HG03064 (cell line): Measurements from ENCODE around the gene ELFN2.
"Not testable (repeated sequence)": the region's sequence is repeated elsewhere in the genome, so short reads cannot be mapped to it uniquely, and the experiment has no call there.

Experiments used
- ATAC-seq: cut with Tn5 transposase; IDR thresholded peaks from one replicate; pipeline ENCODE4 v1.9.1; 2021; ENCODE audit warnings: low read depth; ENCODE audit not compliant: unreplicated experiment

ELFN2 gene

DNA sequence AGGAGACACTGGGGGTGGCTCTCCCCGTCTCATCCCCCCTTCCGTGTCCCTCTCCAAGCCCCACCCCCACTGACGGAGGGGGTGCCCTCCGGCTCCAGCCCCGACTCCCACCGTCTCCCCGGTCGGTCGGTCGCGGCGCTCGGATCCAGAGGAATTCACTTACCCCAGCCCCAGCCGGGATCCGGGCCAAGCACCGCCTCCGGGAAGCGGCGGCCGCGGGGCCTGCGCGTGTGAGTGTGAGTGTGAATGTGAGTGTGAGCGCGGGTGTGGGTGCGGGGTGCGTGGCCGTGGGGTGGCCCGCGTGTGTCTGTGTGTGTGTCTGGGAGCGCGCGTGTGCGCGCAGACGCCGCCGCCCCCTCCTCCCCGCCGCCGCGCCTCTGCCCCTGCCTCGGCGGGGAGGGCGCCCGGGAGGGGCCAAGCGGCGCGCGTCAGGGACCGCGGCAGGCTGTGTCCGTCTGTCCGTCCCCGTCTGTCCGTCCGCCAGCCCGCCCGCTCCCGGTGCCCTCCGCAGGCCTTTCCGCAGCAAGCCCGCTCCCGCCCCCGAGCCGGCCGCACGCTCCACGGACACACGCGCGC is at the start of gene ELFN2:
TSS of gene ELFN2 (minus strand) at position 345 of the 576 bp plus-strand sequence. CDS start 51,945 bp downstream, outside the sequence.
- no peak for ATAC-seq

- ATAC-seq: no peak
Observed at GRCh38 chr22:37476389-37477329, 49.4 kb upstream of the ELFN2 start.

- no peak for ATAC-seq
Observed at GRCh38 chr22:37474447-37475090, 47.3 kb upstream of the ELFN2 start.

DNA sequence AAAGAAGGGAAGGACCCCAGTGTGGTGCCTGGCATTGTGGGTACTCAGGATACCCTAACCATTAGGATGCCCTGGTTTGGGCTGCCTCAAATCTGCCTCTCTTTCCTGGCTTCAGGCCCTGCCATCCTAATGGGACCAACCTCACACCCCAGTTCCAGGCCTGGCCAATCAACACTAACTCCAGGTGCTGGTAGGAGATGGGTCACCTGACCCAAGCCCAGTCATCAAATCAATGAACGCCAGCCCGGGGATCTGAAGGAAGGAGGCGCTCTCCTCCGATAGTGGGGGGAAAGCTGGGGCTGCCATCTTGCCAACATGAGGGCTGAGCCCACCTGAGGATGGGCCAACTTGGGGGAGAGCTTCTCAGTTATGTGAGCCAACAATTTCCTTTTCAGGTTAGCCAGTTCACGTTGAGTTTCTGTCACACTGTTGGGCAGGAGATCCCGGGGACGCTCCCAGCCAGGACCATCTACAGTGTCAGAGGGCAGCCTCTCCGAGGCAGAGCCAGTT is 46.2 kb upstream of the ELFN2 start:
- ATAC-seq: no peak

DNA sequence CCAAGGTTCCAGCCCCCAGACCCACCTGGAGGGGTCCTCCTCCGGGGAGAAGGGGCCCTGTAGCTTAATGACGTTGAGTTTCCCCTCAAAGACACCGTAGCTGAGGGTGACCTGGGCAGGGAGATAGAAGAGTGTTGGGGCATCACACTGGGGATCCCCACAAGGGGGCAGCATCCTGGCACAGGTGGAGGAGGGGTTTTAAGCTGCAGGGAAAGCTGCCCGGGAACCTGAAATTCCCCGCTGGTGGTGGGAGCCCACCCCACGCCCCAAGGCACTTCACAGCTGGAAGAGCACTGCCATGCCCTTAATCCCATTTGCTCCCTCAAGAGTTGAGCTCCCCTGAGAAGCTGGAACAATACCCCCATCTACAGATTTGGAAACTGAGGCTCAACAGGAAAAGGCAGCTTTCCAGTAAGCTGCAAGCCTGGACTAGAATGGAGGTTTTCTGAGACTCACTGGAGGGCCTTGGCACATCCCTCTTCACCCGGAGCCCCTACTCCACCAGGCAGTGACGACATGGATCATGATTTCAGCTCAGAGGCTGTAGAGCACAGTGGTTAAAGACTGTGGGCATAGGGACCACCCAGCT is 45.2 kb upstream of the ELFN2 start:
- no peak for ATAC-seq

- ATAC-seq: no peak
Observed at GRCh38 chr22:37471727-37472417, 44.6 kb upstream of the ELFN2 start.

DNA sequence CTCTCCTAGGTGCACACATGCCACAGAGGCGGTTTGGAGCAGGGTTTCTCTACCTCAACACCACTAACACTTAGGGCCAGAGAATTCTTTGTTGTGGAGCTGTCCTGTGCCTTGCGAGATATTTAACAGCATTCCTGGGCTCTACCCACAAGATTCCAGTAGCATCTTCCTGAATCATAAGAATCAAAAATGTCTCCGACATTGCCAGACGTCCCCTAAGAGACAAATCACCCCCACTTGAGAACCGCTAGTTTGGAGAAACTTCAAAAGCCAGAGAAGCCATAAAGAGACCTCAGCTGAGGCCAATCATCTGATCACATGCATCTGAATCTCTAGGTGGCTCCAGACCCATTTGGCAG is 42.8 kb upstream of the ELFN2 start:
- no peak for ATAC-seq

- no peak for ATAC-seq
Observed at GRCh38 chr22:37469416-37470086, 42.3 kb upstream of the ELFN2 start.

- not testable (repeated sequence) for ATAC-seq
Observed at GRCh38 chr22:37468201-37468695, 41.0 kb upstream of the ELFN2 start.

DNA sequence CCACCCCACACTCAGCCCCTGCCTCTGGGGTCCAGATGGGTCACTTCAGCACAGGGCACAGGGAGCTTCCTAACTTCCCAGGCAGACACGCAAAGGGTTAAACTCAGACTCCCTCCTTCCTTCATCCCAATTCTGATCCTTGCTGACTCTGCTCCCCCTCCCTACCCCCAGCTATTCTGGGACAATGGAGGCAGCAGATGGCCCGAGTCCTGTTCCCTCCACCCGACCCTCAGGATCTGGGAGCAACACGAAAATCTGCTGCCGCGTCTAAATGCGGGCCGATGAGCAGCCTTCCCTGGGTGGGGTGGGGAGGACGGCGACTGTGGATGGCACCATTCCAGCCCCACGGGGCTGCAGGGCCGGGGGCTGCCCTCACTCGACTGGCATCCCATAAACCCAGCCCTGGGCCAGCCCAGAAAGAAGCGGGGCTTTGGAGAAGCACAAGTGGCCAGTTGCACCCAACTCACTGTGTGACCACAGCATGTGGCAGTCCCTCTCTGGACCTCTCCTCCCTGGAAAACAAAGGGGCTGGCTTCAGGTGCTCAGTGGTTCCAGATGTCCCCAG is 40.2 kb upstream of the ELFN2 start:
- no peak for ATAC-seq

DNA sequence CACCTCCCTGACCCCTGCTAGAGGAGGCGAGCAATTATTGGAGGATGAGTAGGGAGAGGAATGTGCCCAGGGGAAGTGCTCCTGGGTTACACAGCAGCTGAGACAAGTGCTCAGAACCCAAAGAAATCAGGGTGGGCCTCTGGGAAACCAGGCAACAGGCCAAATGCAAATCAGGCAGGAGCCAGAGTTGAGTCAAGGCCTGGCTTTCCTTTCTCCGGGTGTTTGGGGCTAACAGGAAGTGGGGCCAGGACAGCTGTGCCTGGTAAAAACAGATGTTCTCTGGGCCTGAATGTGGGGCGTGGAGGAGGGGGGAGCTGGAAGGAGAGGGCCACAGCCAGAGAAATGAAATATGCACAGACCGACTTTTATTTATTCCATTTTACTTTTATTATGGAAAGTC is 36.9 kb upstream of the ELFN2 start:
- no peak for ATAC-seq

GRCh38 chr22:37462983-37463382 is 35.7 kb upstream of the ELFN2 start:
- ATAC-seq: no peak

DNA sequence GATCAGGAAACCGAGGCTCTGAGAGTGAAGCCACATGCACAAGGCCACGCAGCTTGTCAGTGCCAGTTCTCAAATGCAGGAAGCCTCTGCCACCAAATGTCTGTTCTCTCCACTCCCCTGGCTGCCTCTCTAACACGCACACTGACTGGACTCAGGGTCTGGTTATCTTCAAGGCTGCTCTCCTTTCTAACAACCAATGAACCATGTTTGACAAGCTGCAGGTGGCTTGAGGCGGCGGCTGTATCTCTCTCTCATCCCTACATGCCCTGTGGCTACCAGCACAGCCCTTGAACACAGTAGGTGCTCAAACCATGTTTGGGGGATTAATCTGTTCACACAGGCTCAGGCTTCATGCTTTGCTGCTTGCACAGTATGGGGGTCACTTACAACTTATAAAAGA is 35.2 kb upstream of the ELFN2 start:
- ATAC-seq: no peak

DNA sequence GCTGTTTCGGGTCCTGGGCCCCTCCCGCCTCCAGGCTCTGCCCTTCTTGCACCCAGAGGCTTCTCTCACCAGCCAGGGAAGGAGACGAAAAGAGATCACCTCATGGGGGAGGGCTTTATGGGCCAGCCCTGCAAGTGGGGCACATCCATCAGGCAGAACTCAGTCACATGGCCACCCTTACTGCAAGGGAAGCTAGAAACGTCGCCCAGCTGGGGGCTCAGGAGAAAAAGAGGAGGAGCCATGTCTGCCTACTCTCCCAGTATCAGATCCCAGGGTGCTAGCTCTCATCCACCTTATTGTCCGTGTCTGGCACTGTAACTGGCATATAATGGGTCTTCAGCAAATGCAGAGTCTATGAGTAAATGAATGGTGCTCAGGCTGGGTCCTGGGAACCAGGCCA is 34.7 kb upstream of the ELFN2 start:
- ATAC-seq: no peak

DNA sequence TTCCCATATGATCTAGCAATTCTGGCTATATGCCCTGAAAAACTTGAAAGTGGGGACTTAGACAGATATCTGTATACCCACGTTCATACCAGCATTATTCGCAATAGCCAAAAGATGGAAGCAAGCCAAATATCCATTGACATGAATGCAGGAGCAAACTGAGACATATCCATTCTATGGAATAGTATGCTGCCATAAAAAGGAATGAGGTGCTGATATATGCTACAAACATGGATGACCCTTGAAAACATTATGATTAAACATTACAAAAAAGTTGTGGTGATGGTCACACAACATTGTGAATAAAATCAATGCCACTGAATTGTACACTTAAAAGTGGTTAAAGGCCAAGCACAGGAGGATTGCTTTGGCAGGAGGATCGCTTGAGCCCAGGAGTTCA is 33.4 kb upstream of the ELFN2 start:
- no peak for ATAC-seq

DNA sequence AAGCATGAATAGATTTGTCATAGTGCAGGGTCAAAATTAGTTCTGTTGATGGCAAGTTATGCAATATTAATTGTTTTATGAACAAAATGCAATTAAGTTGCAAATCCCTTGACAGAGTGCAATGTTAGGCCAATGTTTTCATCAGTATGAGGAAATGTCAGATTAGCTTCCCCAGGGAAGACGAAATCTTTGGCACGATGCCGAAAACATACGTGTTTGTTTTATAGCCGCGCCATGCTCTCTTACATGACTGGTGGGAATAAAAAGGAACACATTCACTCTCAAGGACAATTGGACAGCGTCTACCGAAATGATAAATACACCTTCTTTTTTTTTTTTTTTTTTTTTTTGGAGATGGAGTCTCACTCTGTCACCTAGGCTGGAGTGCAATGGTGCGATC is 31.9 kb upstream of the ELFN2 start:
- ATAC-seq: no peak

DNA sequence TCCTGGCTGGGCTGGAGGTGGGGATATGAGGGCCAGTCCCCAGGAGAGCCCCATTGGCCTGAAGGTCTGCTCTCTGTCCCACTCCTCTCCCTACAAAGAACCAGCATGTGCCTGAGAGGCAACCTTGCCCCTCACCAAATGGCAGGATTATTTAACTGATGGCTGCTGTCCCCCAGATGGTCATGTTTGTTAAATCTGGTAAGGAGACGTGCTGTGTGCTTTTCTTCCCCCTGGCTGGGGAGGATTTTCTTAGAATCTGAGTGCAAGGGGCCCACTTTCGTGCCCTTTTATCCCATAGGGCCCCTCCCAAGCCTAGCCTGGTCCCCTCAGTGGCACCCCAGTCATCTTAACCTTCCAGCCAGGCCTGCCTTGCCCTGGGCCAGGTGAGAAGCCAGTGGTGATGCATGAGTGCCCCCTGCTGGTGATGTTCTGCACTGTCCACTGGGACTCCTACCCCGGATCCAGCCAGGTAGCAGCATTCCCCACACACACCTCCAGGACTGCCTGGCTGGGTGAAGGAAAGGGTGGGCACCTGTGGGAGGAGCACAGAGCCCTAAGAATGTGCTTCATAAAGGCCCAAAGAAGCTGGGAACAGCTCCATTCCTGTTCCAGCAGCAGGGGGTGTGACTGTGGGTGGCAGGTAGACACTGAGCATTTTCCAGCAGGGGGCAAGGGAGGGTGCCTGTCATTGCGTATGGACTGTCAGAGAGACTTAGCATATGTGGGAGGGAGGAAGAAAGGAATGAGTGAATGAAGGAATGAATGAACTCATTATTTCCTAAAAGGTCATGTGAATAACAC is 30.0 kb upstream of the ELFN2 start:
- no peak for ATAC-seq

- ATAC-seq: no peak
Observed at GRCh38 chr22:37456346-37456745, 29.1 kb upstream of the ELFN2 start.

DNA sequence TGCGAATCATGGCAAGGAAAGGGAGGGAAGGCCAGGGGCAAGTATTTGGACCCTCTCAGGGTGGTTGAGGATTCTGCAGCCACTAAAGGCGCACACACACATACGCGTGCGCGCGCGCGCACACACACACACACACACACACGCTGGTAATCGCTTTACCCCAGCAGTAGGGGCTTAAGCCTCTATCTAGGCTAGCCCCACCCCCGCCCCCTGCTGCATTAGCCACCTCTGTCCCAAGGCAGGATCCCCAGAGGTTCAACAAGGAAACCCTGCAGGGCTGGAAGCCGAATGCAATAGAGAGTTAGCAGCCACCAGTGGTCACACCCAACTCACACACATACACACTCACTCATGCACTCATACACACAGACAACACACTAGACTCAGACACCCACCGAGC is 28.6 kb upstream of the ELFN2 start:
- ATAC-seq: no peak
